Measurements from ENCODE around the gene SLIT3.

DNA sequence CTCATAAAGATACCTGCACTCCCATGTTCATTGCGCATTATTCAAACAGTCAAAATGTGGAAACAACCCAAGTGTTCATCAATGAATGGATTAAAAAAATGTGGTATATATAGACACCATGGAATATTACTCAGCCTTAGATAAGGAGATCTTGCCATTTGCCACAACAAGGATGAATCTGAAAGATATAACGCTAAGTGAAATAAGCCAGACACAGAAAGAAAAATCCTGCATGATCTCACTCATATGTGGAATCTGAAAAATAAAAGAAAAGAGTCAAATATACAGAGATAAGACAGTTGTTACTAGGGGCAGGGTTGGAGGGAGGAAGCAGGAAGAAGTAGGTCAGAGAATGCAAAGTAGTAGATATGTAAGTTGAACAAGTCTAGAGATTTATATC is 17.6 kb upstream of the SLIT3 start:
- TF ChIP-seq, protein P1, sequence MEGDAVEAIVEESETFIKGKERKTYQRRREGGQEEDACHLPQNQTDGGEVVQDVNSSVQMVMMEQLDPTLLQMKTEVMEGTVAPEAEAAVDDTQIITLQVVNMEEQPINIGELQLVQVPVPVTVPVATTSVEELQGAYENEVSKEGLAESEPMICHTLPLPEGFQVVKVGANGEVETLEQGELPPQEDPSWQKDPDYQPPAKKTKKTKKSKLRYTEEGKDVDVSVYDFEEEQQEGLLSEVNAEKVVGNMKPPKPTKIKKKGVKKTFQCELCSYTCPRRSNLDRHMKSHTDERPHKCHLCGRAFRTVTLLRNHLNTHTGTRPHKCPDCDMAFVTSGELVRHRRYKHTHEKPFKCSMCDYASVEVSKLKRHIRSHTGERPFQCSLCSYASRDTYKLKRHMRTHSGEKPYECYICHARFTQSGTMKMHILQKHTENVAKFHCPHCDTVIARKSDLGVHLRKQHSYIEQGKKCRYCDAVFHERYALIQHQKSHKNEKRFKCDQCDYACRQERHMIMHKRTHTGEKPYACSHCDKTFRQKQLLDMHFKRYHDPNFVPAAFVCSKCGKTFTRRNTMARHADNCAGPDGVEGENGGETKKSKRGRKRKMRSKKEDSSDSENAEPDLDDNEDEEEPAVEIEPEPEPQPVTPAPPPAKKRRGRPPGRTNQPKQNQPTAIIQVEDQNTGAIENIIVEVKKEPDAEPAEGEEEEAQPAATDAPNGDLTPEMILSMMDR (IDR thresholded peaks at IDR 0.05; ENCODE audit: low read depth, low read length): no peak
- TF ChIP-seq, protein P2, sequence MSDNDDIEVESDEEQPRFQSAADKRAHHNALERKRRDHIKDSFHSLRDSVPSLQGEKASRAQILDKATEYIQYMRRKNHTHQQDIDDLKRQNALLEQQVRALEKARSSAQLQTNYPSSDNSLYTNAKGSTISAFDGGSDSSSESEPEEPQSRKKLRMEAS (IDR thresholded peaks at IDR 0.05; ENCODE audit: low read depth, low read length): no peak

Measured in NB4 (cell line).